Fibroblast of lung (primary cell): ENCODE data around the gene FHAD1. TPM values are rescaled to one million over a fixed set of nuclear protein-coding genes. Genes with fewer than 3 reads are reported as not detected.
A peak's percentile ranks its signal among the peaks of the same experiment; 100 is the strongest.

Source experiments
- DNase-seq, 2 donors: peaks; one replicate each; pipeline versions ENCODE4 v3.0.0 to v3.0.0-alpha.2; 2010; ENCODE audit warnings: low read depth in 2 of 2
- H2AFZ ChIP-seq: 2 replicates; pipeline ENCODE4 v1.5.1; 2012; ENCODE audit warnings: low read length, control low read depth, inconsistent platforms
- H3K27ac ChIP-seq: 2 replicates; pipeline ENCODE4 v1.5.1; 2011; ENCODE audit warnings: low read length, control low read depth; ENCODE audit not compliant: insufficient read depth
- H3K27me3 ChIP-seq: 2 replicates; pipeline ENCODE4 v1.5.1; 2011; ENCODE audit warnings: mild to moderate bottlenecking, low read length; ENCODE audit not compliant: control insufficient read depth, insufficient read depth
- H3K36me3 ChIP-seq: 2 replicates; pipeline ENCODE4 v1.5.1; 2011; ENCODE audit warnings: low read length; ENCODE audit not compliant: control insufficient read depth, insufficient read depth
- H3K4me1 ChIP-seq: 2 replicates; pipeline ENCODE4 v1.5.1; 2011; ENCODE audit warnings: low read length; ENCODE audit not compliant: control insufficient read depth, insufficient read depth; ENCODE audit errors: extremely low read depth
- H3K4me2 ChIP-seq: 2 replicates; pipeline ENCODE4 v1.5.1; 2011; ENCODE audit warnings: low read length, control low read depth; ENCODE audit not compliant: insufficient read depth; ENCODE audit errors: extremely low read depth
- H3K4me3 ChIP-seq, 4 experiments: fragments of 200-600 bp in 1 of 4; sonication (generic) in 1 of 4; replicated peaks in 1 of 4; 2 replicates each; pipeline ENCODE4 v1.5.1; 2011 to 2016; ENCODE audit warnings: low read length in 4 of 4, low read depth in 3 of 4, mild to moderate bottlenecking in 3 of 4, control low read depth in 2 of 4, inconsistent platforms in 1 of 4, mixed read lengths in 1 of 4; ENCODE audit not compliant: insufficient read depth in 1 of 4; ENCODE audit errors: control extremely low read depth in 1 of 4
- H3K79me2 ChIP-seq: 2 replicates; pipeline ENCODE4 v1.5.1; 2012; ENCODE audit warnings: mild to moderate bottlenecking, low read length, inconsistent platforms; ENCODE audit not compliant: control insufficient read depth, insufficient read depth
- H3K9ac ChIP-seq: 2 replicates; pipeline ENCODE4 v1.5.1; 2011; ENCODE audit warnings: mild to moderate bottlenecking, low read length, control low read depth; ENCODE audit not compliant: insufficient read depth
- H3K9me3 ChIP-seq: 2 replicates; pipeline ENCODE4 v1.5.1; 2012; ENCODE audit warnings: low read depth, low read length; ENCODE audit not compliant: control insufficient read depth, insufficient read depth
- H4K20me1 ChIP-seq: 2 replicates; pipeline ENCODE4 v1.5.1; 2011; ENCODE audit warnings: low read length; ENCODE audit not compliant: control insufficient read depth, insufficient read depth; ENCODE audit errors: extremely low read depth
- EZH2 ChIP-seq: IDR thresholded peaks from 2 replicates; pipeline ENCODE4 v1.5.1; 2012; ENCODE audit warnings: low read length, control low read depth, mild to moderate bottlenecking; ENCODE audit errors: missing control alignments
- polyA plus RNA-seq, 2 donors: library from polyadenylated mRNA; depleted of rRNA in 1 of 2; stranded (reverse) in 1 of 2; unstranded in 1 of 2; fragments of >200 nt; gene quantifications; 2 replicates each; pipeline ENCODE4 v1.2.1, GENCODE V29; 2011 to 2012; ENCODE audit warnings: missing spikeins in 1 of 2
- total RNA-seq: library from RNA; depleted of rRNA; stranded (reverse); fragments of >200 nt; gene quantifications from 2 replicates; pipeline ENCODE4 v1.2.1, GENCODE V29; 2014
- TF ChIP-seq, protein P1 (sequence below), 2 donors: IDR thresholded peaks in 1 of 2; conservative IDR thresholded peaks in 1 of 2; 1 replicate in 1 of 2; 2 replicates in 1 of 2; pipeline ENCODE4 v1.5.1; 2011 to 2012; ENCODE audit warnings: low read length in 2 of 2, control low read depth in 1 of 2, inconsistent platforms in 1 of 2, low read depth in 1 of 2, mild to moderate bottlenecking in 1 of 2

FHAD1 gene
- total and polyA plus RNA-seq, 2 donors (not counting 1 experiment from before 2014, with no cell fraction given) = 0.09 to 0.66 TPM

- Histone ChIP-seq H4K20me1 (no peaks in the 10 kb centered on the region), H3K4me3 (no peak overlapping the region), H3K79me2 (no peaks in the 10 kb centered on the region), H3K9ac (no peak overlapping the region), H3K4me2 (no peak overlapping the region), H2AFZ (no peak overlapping the region), H3K9me3 (no peaks in the 10 kb centered on the region), H3K4me1 (peaks cover 12% of the 10 kb centered on the region), H3K27me3 (no peaks in the 10 kb centered on the region), H3K27ac (no peak overlapping the region), H3K36me3 (no peaks in the 10 kb centered on the region)
- no peak for TF ChIP-seq EZH2
- TF ChIP-seq, protein P1, sequence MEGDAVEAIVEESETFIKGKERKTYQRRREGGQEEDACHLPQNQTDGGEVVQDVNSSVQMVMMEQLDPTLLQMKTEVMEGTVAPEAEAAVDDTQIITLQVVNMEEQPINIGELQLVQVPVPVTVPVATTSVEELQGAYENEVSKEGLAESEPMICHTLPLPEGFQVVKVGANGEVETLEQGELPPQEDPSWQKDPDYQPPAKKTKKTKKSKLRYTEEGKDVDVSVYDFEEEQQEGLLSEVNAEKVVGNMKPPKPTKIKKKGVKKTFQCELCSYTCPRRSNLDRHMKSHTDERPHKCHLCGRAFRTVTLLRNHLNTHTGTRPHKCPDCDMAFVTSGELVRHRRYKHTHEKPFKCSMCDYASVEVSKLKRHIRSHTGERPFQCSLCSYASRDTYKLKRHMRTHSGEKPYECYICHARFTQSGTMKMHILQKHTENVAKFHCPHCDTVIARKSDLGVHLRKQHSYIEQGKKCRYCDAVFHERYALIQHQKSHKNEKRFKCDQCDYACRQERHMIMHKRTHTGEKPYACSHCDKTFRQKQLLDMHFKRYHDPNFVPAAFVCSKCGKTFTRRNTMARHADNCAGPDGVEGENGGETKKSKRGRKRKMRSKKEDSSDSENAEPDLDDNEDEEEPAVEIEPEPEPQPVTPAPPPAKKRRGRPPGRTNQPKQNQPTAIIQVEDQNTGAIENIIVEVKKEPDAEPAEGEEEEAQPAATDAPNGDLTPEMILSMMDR (conservative IDR thresholded peaks at IDR 0.05 in 1 of 2, IDR thresholded peaks at IDR 0.05 in 1 of 2; ENCODE audit: low read depth in 1 of 2, low read length in 2 of 2) = no peak
- no peak for DNase-seq
Observed at GRCh38 chr1:15350551-15351200, 103.7 kb downstream of the FHAD1 start.

- Histone ChIP-seq H3K9me3 (no peaks in the 10 kb centered on the region), H4K20me1 (no peaks in the 10 kb centered on the region), H3K27me3 (no peaks in the 10 kb centered on the region), H3K9ac (no peak overlapping the region), H3K4me3 (no peak overlapping the region), H3K79me2 (no peaks in the 10 kb centered on the region), H3K4me2 (no peak overlapping the region), H3K36me3 (no peaks in the 10 kb centered on the region), H3K4me1 (peaks cover 15% of the 10 kb centered on the region), H2AFZ (no peak overlapping the region), H3K27ac (no peak overlapping the region)
- DNase-seq = no peak
- TF ChIP-seq, protein P1 (conservative IDR thresholded peaks at IDR 0.05 in 1 of 2, IDR thresholded peaks at IDR 0.05 in 1 of 2; ENCODE audit: low read depth in 1 of 2, low read length in 2 of 2) = no peak
- TF ChIP-seq EZH2 = no peak
Observed at GRCh38 chr1:15351310-15351709, 104.3 kb downstream of the FHAD1 start.

GRCh38 chr1:15352128-15352957 is 105.3 kb downstream of the FHAD1 start:
- Histone ChIP-seq H3K9me3 (no peaks in the 10 kb centered on the region), H3K4me2 (no peak overlapping the region), H4K20me1 (no peaks in the 10 kb centered on the region), H3K27me3 (no peaks in the 10 kb centered on the region), H2AFZ (no peak overlapping the region), H3K27ac (no peak overlapping the region), H3K4me3 (no peak overlapping the region), H3K4me1 (peaks cover 17% of the 10 kb centered on the region), H3K9ac (no peak overlapping the region), H3K36me3 (no peaks in the 10 kb centered on the region), H3K79me2 (no peaks in the 10 kb centered on the region)
- DNase-seq = peak; percentile 54 to 82
- TF ChIP-seq, protein P1 (conservative IDR thresholded peaks at IDR 0.05 in 1 of 2, IDR thresholded peaks at IDR 0.05 in 1 of 2; ENCODE audit: low read depth in 1 of 2, low read length in 2 of 2) = no peak
- no peak for TF ChIP-seq EZH2
